ENCODE measurements around the gene C1QTNF8.
A peak's percentile ranks its signal among the peaks of the same experiment; 100 is the strongest.

Gene C1QTNF8

GRCh38 chr16:1055557-1055924, 40.5 kb downstream of the C1QTNF8 start:
- DNase-seq: no peak

DNA sequence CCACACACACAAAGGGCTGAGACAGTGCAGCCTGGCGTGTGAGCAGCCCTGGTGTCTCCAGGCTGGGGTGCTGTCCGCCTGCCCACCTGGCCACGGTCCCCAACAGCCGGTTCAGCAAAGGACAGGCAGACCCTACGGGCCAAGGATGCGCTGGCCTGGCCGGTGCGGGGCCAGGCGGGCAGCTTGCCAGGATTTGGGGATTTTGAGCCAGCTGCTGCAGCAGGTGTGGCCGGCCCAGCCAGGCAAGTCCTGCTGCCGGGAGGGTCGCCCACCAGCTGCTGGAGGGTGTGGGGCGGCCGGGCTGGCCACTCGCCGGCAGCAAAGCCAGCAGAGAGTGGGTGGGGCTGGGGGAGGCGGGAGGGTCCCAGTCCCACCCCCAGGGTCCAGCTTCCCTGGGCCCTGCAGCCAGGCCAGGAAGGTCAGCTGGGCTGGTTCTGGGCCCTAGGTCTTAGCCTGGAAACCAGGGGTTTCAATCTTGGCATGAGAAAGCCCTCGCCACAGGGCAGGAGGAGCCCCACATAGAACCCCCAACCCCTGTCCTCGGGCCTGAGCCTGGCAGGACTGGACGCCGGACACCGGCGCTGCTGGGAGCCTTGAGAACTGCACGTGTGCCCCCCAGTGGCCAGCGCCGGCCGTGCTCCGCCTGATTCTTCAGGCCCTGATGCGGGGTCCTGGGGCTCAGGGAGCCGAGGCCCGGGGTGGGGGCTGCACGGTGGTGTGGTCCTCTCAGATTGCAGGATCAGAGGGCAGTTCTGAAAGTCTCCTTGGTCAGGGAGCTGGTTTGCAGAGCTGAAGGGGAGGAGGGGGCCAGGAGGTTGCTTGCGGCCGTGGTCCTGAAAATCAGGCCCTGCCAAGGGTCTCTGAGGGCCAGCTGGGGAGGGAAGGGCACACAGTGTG, 41.1 kb downstream of the C1QTNF8 start:
- DNase-seq: peak; percentile 63

- DNase-seq: no peak
These were observed 42.2 kb downstream of the C1QTNF8 start for GRCh38 chr16:1053700-1054368.

GRCh38 chr16:1053121-1053521, 42.9 kb downstream of the C1QTNF8 start:
- peak; percentile 28 for DNase-seq

DNA sequence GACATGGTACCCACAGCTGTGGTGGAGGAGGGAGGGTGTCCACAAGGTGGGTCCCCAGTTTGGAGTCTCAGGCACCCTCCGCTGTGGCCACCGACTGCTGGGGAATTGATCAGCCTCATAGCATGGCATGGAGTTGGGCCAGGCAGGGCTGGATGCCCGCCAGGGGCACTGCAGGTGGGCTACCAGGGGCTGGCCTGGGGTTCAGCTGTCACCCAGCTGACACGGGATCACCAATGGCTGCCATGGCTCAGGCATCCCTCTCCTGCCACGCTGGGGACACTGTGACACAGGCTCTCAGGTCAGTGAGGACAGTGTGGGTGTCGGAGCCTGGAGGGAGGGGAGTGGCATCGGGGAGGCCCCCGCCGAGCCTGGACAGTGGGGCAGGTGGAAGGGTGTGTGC, 43.3 kb downstream of the C1QTNF8 start:
- DNase-seq: no peak

GRCh38 chr16:1051446-1051845, 44.6 kb downstream of the C1QTNF8 start:
- no peak for DNase-seq

GRCh38 chr16:1050921-1051320, 45.1 kb downstream of the C1QTNF8 start:
- no peak for DNase-seq

DNA sequence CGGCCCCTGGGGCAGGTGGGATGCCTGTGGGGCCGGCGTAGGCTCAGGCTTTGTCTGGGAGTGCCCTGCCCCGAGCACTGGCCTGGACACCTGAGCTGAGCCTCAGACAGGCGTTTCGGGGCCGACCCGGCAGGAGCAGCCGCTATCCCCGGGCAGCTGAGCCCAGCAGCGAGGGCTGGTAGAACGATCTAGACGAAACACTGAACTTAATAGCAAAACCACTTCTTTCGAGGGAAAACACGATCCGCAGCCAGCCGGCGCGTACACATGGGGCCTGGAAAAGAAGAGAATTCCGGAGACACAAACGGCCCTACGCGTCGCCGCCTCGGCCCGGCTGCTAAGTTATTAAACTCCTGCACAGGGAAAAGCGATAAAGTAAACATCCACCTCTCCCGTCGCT, 45.5 kb downstream of the C1QTNF8 start:
- DNase-seq: no peak

GRCh38 chr16:1049976-1050247, 46.1 kb downstream of the C1QTNF8 start:
- DNase-seq: no peak

GRCh38 chr16:1049113-1049975, 46.7 kb downstream of the C1QTNF8 start:
- DNase-seq: no peak

DNA sequence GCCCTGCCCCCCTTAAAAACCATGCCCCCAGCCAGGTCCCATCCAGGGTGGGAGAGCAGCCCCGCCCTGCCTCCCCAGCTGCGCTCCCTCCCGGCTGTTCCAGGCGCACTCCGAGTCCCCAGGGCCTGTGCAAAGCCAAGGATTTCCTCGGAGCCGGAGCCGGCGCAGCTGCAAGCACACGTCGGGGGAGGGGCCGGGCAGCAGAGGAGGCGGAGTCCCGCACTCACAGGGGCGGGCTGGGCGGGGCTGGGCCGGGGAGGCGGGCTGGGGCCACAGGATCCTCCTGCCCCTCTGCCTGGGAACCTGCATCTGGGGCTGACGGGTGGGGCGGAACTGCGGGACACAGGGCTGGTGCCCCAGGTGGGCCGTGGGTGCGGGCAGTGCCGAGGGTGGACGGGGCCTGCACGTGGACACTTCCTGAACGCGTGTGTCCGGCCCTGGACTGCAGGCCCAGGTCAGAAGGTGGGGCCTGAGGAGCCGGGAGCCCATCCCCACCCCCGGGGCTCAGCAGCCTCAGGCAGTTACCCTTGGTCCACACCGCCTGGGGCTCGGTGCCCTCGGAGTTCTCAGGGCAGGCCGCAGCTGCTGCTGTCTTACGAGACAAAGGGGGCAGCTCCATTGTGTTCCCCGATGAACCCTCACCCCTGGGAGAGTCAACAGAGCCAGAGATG, 47.5 kb downstream of the C1QTNF8 start:
- DNase-seq: peak; percentile 85

DNA sequence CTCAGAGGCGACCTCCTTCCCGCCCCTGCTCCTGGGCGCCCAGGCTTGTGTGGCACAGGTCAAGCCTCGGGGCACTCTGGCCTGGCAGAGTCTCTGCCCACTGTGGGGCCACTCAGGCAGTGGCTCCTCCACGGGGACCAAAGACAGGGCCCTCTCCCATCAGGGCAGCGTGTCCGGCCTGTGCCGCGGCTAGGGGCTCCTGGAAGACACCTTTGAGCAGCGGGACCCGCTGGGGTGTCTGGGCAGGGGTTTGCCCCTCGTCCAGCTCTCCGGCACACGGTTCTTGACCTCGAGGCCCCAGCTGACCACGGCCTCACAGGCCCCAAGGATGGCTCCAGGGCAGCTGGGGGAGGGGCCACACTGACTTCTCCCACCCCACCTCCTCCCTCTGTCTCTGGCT, 48.2 kb downstream of the C1QTNF8 start:
- no peak for DNase-seq

GRCh38 chr16:1047123-1047522, 48.9 kb downstream of the C1QTNF8 start:
- DNase-seq: no peak

GRCh38 chr16:1045993-1046911, 49.8 kb downstream of the C1QTNF8 start:
- no peak for DNase-seq

DNA sequence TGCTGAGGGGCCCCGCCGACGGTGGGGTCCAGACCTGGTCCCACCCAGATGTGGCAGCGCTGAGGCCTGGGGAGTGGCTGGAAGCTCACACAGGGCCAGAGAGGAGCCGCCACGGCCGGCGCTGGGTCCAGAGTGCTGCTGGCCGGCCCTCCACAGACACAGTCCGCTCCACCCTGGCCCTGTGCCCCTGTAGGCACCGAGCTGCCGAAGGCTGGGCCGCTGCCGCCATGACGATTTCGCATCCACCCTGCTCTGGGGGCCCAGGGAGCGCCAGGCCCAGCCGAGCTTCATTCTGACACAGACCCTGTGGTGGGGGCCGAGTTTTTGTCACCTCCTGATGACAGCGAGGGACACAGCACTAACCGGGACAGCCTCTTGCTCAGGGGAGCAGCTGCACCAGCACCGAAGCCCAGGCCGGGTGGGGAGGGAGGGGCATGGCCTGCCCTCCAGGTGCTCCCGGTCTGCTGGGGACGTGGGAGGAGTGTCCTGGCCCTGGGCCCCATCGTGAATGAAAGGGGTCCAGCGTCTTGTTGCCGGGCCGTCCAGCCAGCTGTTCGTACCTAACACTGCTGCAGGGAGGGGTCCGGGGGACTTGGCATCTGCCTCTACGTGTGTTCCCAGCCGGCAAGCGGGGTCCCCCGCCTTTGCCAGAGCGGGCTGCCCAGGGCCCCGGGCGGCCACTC, 50.6 kb downstream of the C1QTNF8 start:
- DNase-seq: peak; percentile 23

GRCh38 chr16:1044460-1045309, 51.4 kb downstream of the C1QTNF8 start:
- DNase-seq: peak; percentile 49

DNA sequence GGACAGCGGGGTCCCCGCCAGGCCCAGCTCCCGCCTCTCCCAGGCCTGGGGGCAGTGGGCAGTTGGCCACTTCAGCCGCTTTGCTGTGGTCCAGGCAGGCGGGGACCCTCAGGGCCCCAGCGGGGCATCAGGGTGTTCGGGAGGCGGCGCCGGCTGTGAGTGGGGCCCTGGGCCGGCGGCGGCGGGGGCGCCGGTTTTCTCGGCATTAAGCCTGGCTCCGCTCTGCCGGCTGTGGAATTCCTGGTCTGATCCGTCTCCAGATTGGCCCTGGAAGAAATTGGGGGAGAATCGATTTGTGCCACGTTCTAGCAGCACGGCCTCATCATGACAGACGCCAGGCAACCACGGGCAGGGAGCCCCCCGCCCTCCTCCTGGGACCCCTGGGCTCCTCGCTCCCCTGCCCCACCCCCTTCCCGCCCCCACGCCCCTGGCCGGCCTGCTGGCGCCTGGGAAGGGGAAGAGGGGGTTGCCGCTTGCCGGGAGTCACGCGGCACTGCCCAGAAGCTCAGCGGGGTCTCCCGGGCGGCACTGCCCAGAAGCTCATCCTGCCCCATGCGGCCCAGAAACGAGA, 52.1 kb downstream of the C1QTNF8 start:
- DNase-seq: peak; percentile 62

DNA sequence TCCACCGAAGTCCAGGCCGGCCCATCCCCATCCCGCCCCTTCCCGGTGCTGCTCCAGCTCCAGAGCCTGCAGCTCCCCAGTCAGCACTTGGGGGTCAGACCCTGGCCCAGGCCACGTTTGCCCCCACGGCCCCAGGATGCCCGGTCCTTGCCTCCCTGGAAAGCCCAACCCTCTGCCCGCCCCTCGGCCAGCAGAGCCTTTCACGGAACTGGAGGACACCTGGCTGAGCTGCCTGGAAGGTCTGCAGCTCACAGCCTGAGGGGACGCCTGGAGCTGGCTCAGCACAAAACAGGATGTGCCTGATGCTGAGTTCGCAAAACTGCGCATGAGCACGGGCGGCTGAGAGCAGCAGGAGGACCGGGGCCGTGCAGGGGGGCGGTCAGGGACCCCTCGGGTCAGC, 53.2 kb downstream of the C1QTNF8 start:
- peak; percentile 77 for DNase-seq

DNA sequence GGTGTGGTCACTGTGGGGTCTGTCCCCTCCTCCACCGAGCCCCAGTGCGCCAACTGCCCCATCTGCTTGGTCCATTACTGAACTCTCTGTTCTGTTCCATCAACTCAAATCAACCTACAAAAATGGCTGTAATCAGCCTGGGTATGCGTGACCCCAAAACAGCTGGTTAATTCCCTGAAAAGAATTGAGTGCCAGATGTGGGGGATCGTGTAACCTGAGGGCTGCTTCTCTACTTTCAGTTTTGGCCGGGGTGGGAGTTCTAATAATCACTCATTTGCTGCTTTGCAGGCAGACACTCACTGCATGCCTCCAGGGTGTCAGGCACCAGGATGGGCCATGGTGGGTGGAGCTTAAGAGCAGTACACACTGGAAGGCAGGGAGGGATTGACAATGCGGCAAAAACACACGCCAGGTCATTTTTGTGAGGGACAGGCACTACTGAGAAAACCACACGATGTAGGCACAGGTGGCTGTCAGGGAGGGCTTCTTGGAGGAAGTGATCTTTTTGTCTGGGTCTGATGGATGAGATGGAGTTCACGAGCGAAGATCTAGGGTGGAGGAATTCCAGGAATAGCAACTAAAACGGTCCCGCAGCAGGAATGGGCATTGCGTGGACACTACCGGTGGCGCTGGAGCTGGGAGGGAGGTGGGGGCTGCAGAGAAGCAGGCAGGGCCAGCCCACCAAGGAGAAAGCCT, 53.8 kb downstream of the C1QTNF8 start:
- DNase-seq: no peak

Data from NCI-H69 (cell line).